CD4-positive, alpha-beta T cell treated with Interleukin-6 at 100 ng/mL for 8 hours (primary cell): Measurements from ENCODE around the gene SOX15.

ENCODE experiments used
- DNase-seq: peaks from one replicate; pipeline ENCODE4 v3.0.0-alpha.2; 2020; ENCODE audit warnings: mixed read lengths, low spot score

The SOX15 gene

DNA sequence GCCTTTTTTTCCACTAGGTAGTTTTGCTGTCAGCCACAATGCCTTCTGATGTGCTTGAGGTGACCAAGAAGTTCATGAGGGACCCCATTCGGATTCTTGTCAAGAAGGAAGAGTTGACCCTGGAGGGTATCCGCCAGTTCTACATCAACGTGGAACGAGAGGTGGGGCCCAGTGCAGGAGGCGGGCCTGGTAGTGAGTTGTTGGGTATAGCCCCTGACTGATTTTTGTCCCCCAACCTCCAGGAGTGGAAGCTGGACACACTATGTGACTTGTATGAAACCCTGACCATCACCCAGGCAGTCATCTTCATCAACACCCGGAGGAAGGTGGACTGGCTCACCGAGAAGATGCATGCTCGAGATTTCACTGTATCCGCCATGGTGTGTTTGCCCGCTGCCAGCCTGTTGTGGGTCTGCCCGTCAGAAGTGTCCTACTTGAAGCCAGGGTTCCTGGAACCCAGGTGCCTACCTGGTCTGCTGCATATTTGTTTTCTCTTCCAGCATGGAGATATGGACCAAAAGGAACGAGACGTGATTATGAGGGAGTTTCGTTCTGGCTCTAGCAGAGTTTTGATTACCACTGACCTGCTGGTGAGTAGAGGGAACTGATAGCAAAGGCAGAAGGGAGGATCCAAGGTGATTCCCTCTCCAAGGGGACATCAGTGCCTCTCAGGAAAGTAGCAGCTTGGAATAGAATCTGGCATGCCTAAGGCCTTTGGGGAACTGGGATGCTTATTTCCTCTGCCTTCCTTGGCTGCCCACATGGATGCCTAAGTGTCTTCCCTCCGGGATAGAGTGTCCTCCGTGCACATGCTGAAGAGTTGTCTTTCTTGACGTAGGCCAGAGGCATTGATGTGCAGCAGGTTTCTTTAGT, 12.3 kb downstream of the SOX15 start:
- DNase-seq = no peak

DNA sequence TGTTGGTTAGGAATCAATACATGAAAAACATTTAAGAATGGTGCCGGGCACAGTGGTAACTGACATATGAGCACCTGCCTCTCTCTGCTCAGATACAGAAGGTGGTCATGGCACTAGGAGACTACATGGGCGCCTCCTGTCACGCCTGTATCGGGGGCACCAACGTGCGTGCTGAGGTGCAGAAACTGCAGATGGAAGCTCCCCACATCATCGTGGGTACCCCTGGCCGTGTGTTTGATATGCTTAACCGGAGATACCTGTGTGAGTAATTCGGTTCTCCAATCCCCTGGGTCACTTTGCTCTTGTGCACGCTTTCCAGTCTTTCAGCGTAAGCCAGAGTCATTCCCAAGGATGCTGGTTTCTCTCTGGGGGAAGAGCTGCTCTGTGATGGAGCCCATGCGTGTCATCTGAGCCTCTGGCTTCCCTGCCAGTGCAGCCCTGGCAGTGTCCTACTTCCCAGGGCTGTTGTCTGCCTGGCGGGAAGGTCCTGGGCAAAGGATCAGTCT, 13.4 kb downstream of the SOX15 start:
- no peak for DNase-seq

DNA sequence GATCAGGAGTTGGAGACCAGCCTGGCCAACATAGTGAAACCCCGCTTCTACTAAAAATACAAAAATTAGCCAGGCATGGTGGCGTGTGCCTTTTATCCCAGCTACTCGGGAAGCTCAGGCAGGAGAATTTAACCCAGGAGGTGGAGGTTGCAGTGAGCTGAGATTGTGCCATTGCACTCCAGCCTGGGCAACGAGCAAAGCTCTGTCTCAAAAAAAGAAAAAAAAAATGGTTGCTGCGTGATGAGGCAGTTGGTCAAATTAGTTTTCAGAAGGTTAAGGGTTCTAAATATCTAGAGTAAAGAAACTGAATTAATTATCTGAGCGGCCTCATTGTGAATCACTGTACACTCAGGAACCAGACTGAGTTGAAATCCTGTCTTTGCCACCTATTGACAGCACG, 13.9 kb downstream of the SOX15 start:
- DNase-seq = no peak

DNA sequence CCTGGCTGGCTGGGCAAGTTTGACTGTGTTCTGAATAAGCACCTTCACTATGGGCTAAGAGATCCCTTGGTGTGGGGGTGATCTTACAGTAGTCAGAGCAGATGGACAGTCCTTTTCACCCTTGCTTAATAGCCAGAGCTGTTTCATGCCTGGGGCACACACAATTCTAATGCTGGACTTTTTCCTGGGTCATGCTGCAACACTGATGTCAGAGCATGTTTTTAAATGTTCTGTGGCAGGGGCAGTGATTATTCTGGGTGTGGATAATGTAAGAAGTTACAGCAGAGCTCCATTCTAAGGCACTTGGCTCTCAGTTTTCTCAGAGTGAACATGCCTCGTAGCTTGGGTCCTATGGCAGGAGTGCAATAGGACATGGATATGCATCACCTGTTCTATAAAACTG, 14.4 kb downstream of the SOX15 start:
- no peak for DNase-seq

DNA sequence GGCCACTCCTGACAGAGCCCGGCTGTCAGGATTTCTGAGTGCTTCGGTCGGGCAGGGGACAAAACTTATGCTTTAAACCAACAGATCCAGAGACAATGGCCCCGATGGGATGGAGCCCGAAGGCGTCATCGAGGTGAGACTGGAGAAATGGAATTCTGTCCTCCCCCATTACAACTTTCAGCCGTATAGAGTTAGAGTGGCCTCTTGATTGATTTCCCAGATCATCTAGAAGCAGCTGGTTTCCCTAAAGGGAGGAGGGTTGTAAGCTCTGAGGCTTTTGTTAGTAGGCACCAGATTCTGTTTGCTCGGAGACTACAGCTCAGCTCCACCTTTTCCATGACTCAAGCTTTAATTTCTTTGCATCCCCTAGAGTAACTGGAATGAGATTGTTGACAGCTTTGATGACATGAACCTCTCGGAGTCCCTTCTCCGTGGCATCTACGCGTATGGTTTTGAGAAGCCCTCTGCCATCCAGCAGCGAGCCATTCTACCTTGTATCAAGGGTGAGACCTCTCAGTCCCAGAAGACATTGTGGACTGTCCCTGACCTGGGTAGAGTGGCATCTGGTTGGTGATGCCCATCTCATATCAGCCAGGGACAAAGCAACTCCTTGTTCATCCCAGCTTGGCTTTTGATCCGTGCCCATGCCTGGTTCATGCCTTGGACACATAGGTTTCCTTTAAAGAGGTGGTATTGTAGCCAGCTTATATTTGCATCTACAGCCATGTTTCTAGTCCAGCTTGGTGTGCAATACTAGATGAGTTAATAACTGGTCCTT, 15.5 kb downstream of the SOX15 start:
- no peak for DNase-seq

DNA sequence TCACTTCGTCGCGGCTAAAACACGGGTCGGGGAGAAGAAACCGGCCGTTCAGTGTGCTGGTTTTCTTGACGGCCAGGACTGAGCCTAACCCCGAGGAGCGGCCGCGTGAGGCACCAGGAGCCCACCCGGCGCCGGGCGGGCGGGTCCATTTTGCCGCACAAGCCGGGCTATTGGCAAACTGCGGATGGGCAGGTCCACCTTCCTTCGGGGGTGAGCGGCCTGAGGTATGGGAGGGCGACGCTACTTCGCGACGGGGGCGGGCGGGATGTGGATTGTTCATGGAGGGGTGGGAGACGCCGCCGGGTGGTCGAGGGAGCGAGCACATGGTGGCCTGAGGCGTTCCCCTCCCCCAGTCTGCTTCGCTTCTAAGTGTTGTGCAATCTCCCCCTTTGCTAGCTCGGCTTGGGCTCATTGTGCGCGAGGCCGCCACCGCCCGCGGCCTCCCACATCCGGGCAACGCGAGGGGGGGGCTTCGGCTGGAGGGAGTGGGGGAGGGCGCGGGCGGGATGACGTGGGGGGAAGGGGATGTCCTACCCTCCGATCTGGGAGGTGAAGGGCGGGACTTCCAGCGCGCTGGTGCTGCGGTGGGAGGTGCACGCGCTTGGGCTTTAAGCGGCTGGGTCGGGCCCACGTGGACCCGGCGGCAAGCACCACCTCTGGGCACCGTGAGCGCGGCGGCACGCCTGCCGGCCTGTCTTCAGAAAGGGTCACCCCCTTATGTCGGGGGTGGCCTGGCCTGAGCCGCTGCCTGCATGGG, 16.4 kb downstream of the SOX15 start:
- peak; percentile 93 for DNase-seq

DNA sequence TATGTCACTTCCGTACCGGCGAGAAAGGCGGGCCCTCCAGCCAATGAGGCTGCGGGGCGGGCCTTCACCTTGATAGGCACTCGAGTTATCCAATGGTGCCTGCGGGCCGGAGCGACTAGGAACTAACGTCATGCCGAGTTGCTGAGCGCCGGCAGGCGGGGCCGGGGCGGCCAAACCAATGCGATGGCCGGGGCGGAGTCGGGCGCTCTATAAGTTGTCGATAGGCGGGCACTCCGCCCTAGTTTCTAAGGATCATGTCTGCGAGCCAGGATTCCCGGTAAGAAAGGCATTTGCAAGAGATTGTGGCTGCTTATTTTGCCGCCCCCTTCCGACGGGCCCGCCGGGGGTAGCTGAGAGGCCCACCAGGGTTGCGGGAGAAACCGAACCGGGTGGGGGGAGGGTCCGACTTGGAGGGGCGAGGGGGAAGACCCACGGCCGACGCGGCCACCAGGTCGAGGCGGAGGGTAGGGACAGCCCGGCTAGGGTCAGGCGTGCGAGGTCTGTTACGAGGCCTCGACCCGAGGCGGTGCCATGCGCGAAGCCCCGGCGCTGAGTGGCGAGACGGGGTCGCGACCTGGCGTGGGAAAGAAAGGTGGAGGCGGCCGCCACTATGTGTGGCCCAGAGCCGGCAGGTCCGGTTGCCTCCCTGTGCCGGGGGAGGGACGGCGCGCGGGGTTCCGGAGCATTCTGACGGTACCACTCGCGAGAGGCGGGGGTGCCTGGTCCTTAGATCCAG, 17.1 kb downstream of the SOX15 start:
- peak; percentile 99 for DNase-seq

DNA sequence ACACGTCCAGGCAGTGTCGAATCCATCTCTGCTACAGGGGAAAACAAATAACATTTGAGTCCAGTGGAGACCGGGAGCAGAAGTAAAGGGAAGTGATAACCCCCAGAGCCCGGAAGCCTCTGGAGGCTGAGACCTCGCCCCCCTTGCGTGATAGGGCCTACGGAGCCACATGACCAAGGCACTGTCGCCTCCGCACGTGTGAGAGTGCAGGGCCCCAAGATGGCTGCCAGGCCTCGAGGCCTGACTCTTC, 17.6 kb downstream of the SOX15 start:
- DNase-seq = no peak

DNA sequence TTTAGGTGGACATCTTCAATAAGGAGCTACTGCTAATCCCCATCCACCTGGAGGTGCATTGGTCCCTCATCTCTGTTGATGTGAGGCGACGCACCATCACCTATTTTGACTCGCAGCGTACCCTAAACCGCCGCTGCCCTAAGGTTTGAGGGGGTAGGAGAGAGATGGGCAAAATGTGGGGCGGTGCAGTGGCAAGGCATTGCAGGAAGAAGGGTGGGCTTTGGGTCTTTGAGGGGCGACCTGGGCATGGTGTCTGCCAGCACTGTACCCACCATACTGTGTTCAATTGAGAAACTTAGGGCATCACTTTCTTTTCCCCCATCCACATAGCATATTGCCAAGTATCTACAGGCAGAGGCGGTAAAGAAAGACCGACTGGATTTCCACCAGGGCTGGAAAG, 19.5 kb downstream of the SOX15 start:
- DNase-seq = no peak

DNA sequence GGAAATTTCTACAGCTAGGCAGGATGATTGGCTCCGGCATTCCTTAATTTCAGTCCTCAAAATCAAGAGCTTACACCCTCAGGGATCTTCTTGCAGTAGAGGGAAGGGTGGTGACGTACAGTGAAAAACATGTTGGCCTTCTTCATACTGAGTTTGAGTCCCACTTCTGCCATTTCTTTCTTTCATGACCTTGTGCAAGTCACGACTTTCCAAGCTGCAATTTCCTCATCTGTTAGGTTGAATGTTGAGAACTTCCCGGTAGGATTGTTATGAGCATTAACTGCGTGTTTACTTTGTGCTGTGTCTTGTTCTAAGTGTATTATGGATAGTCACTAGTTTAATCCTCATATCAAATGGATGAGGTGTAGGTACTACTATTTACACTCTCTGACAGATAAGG, 20.3 kb downstream of the SOX15 start:
- DNase-seq = no peak

DNA sequence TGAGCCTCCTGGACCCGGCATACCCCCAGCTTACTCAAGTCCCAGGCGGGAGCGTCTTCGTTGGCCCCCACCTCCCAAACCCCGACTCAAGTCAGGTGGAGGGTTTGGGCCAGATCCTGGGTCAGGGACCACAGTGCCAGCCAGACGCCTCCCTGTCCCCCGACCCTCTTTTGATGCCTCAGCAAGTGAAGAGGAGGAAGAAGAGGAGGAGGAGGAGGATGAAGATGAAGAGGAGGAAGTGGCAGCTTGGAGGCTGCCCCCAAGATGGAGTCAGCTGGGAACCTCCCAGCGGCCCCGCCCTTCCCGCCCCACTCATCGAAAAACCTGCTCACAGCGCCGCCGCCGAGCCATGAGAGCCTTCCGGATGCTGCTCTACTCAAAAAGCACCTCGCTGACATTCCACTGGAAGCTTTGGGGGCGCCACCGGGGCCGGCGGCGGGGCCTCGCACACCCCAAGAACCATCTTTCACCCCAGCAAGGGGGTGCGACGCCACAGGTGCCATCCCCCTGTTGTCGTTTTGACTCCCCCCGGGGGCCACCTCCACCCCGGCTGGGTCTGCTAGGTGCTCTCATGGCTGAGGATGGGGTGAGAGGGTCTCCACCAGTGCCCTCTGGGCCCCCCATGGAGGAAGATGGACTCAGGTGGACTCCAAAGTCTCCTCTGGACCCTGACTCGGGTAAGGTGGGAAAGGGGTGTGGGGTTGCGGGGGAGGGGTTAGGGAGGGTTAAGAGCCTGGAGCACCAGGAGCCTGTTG, 26.6 kb downstream of the SOX15 start:
- DNase-seq = no peak

DNA sequence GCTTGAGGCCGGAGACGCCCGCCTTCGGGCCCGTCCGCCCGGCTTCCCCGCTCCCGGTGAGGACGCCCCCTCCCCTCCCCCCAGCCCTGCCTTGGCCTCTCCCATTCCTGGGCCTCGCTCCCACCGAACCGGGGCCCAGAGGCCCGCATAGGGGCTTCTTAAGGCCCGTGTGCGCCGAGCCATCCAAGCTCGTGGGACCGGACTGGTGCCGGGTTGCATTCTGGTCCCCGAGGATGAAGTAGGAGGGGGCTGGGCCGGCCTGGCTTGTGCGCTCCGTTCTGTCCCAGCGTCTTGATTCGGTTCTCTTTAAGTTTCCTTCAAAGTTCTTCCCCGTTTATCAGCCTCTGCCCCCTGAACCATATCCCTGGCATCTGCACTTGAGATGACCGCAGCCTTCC, 27.7 kb downstream of the SOX15 start:
- DNase-seq = no peak

DNA sequence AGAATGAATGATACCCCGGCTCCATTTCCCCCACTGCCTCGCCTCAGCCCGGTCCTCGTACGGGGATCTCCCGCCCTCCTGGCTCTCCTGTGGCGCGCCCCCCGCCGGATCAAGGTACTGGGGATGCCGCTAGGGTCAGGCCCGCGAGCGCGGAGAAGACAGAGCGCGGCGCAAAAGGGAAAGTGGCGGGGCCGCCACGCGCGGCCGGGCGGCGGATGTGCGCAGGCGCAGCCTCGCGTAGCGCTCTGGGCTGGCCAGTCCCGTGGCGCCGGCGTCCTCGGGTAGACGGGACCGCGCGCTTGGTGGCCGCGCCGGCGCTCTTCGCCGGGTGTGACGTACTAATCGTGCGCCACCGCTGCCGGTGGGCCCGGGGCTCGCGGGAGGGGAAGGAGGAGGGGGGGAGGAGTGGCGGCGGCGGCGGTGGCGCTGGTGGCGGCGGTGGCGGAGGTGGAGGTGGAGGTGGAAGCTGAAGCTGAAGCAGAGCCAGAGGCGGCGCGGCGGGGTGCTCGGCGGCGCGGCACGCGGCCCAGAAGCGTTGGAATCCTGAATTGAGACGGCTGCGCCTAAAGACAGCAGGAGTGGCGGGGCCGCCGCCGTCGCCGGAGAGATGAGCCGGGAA, 28.2 kb downstream of the SOX15 start, which contains the start of gene SENP3:
TSS of gene SENP3 (plus strand) at position 331 of the 619 bp plus-strand sequence. CDS start 1,158 bp downstream, outside the sequence.
- peak; percentile 88 for DNase-seq

DNA sequence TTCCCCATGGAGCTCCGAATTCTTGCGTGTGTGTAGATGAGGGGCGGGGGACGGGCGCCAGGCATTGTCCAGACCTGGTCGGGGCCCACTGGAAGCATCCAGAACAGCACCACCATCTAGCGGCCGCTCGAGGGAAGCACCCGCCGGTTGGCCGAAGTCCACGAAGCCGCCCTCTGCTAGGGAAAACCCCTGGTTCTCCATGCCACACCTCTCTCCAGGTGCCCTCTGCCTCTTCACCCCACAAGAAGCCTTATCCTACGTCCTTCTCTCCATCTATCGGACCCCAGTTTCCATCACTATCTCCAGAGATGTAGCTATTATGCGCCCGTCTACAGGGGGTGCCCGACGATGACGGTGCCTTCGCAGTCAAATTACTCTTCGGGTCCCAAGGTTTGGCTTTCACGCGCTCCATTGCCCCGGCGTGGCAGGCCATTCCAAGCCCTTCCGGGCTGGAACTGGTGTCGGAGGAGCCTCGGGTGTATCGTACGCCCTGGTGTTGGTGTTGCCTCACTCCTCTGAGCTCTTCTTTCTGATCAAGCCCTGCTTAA, 28.8 kb downstream of the SOX15 start:
- DNase-seq = peak; percentile 79

DNA sequence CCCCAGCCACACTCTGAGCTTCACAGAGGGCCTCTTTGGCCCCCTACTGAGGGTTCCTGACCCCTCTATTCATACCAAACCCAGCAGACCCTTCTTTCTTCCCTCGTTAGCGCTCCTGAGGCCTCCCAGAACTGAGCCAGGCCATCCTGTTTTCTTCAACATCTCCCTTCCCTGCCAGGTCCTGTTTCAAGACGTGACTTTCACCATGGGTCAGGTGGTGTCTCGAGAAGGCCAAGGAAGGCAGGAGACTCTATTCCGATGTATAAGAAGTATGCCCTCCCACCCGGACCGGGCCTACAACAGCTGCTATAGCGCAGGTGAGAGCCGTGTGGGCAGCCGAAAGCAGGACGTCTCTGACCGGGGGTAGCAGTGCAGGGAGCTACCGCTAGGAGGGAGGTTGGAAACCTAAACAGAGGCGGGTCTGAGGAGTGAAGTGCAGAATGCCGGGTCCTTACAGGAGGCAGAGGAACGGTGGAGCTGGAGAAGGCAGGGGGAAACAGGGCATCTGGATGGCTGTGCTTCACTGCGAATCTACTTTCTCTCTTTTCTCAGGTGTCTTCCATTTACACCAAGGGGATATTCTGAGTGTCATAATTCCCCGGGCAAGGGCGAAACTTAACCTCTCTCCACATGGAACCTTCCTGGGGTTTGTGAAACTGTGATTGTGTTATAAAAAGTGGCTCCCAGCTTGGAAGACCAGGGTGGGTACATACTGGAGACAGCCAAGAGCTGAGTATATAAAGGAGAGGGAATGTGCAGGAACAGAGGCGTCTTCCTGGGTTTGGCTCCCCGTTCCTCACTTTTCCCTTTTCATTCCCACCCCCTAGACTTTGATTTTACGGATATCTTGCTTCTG, 29.5 kb downstream of the SOX15 start:
- DNase-seq = peak; percentile 35

DNA sequence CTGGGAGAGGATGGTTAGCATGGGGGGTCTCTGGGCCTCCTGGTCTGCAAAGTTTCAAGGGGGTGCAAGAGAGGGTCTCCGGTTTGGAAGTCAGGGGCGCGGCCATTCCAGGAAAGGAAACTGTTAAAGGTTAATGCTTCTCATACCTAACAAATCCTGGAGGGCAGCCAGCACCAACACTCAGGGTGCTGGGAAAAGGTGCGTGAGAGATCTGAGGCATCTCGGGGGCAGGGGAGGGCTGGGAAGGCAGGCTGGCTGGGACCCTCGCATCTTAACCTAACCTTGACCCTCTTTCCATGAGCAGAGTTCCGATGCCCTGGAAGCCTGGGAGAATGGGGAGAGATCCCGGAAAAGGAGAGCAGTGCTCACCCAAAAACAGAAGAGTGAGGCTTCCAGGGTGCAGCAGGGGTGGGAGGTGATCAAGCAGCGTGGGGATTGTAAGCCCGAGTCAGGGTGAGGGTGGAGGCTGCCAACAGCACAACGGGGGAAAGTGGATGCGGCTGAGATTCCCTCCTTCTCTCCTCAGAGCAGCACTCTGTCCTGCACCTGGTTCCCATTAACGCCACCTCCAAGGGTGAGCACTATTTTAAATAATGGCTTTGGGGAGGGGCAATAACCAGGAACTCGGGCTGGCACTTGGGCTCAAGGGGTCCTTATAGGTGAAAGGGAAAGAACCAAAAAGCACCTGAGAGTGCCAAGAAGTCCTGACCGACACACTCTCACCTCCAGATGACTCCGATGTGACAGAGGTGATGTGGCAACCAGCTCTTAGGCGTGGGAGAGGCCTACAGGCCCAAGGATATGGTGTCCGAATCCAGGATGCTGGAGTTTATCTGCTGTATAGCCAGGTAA, 30.3 kb downstream of the SOX15 start:
- DNase-seq = no peak

DNA sequence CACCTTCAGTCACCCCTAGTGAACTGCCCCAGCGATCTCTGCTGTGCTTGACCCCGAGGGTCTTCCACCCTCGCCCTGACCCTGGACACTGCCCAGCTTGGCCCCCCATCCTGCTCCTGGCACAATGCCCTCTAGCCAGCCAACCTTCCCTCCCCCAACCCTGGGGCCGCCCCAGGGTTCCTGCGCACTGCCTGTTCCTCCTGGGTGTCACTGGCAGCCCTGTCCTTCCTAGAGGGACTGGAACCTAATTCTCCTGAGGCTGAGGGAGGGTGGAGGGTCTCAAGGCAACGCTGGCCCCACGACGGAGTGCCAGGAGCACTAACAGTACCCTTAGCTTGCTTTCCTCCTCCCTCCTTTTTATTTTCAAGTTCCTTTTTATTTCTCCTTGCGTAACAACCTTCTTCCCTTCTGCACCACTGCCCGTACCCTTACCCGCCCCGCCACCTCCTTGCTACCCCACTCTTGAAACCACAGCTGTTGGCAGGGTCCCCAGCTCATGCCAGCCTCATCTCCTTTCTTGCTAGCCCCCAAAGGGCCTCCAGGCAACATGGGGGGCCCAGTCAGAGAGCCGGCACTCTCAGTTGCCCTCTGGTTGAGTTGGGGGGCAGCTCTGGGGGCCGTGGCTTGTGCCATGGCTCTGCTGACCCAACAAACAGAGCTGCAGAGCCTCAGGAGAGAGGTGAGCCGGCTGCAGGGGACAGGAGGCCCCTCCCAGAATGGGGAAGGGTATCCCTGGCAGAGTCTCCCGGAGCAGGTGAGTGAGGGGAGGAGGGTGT, 31.2 kb downstream of the SOX15 start, which contains the start of gene TNFSF13:
TSS of gene TNFSF13 (plus strand) at position 207 of the 776 bp plus-strand sequence. CDS start at position 497, 290 bp downstream.
- DNase-seq = no peak
